ENCODE results near the gene ZBTB20. TPM values are rescaled to one million over a fixed set of nuclear protein-coding genes. Genes with fewer than 3 reads are reported as not detected.

The ZBTB20 gene
- total RNA-seq, 3 donors from 2014 or later, result 62.9 to 150 (median 109) TPM

DNA sequence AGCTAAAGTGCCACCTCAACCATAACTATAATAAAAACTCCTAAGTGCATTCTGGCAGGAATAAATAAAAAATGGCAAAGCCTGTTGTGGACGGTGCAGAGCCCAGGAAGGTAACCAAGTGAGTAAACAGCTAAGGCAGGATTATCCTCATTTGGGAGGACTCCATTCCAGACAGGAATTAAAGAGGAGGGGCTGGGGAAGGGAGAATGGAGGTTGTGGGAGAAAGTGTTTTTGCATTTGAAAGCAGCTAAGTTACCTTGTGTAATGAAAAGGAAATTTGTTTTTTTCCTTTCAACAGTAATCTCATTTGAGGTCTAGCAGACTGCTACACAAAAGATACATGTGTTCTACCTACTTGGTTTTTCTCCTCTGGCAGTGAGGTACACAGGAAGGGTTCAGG lies 604.7 kb downstream of the ZBTB20 start:
- H3K27ac ChIP-seq, result no peak overlapping the region
- H3K4me3 ChIP-seq, result no peak overlapping the region
- DNase-seq (ENCODE audit: low spot score in 2 of 2), result no peak
- no peaks in the 10 kb centered on the region for H3K36me3 ChIP-seq
- H3K27me3 ChIP-seq, result no peaks in the 10 kb centered on the region
- intact Hi-C loops (cut with DNase I; ENCODE audit: low total_unique reads), result no loop called here
- H3K4me1 ChIP-seq, result no peaks in the 10 kb centered on the region
- H3K9me3 ChIP-seq, result no peaks in the 10 kb centered on the region
- TF ChIP-seq, protein P1, sequence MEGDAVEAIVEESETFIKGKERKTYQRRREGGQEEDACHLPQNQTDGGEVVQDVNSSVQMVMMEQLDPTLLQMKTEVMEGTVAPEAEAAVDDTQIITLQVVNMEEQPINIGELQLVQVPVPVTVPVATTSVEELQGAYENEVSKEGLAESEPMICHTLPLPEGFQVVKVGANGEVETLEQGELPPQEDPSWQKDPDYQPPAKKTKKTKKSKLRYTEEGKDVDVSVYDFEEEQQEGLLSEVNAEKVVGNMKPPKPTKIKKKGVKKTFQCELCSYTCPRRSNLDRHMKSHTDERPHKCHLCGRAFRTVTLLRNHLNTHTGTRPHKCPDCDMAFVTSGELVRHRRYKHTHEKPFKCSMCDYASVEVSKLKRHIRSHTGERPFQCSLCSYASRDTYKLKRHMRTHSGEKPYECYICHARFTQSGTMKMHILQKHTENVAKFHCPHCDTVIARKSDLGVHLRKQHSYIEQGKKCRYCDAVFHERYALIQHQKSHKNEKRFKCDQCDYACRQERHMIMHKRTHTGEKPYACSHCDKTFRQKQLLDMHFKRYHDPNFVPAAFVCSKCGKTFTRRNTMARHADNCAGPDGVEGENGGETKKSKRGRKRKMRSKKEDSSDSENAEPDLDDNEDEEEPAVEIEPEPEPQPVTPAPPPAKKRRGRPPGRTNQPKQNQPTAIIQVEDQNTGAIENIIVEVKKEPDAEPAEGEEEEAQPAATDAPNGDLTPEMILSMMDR (IDR thresholded peaks at IDR 0.05), result no peak
- TF ChIP-seq POLR2AphosphoS5 (IDR thresholded peaks at IDR 0.05) (no peak), POLR2A (IDR thresholded peaks at IDR 0.05) (no peak)

DNA sequence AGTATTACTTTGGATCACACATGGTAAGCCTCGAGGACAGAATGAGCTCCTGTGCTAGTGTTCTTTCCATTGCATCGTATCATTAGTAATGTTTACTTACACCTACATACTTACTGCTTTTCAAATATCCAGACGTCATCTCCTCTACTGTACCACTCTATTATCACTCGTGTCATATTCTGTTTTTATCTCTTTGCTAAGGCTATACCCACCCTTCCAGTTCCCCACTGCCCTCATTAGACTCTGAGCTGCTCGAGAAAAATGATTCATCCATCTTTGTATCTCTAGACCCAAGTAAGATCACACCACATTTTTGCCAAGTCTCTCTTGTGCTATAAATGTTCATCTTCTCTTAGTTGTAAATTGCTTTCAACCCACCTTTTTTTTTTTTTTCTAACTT lies 607.6 kb downstream of the ZBTB20 start:
- Histone ChIP-seq H3K9me3 (no peaks in the 10 kb centered on the region), H3K4me3 (no peak overlapping the region), H3K36me3 (no peaks in the 10 kb centered on the region), H3K4me1 (no peaks in the 10 kb centered on the region), H3K27me3 (no peaks in the 10 kb centered on the region), H3K27ac (no peak overlapping the region)
- DNase-seq (ENCODE audit: low spot score in 2 of 2), result no peak
- intact Hi-C loops (cut with DNase I; ENCODE audit: low total_unique reads), result no loop called here
- TF ChIP-seq POLR2A (IDR thresholded peaks at IDR 0.05) (no peak), POLR2AphosphoS5 (IDR thresholded peaks at IDR 0.05) (no peak)
- TF ChIP-seq, protein P1 (IDR thresholded peaks at IDR 0.05), result no peak

DNA sequence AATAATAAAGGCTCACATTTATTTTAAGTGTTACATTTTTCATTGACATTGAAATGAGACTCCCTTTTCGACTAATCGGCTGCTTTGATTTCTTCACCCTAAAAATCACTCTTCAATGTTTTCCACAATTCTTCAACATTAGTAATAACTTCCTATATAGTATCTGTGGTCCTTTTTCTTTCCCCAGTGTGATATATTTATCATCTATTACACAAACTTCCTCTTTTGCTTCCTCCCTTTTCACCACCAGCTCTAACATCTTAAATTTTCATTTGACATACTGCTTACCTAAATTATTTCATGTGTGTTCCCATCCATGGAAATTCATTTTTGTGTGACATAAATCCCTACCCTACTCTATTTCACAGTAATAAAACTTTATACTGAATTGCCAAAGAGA lies 608.9 kb downstream of the ZBTB20 start:
- intact Hi-C loops (cut with DNase I; ENCODE audit: low total_unique reads), result no loop called here
- Histone ChIP-seq H3K27ac (no peak overlapping the region), H3K36me3 (no peaks in the 10 kb centered on the region), H3K4me3 (no peak overlapping the region), H3K27me3 (no peaks in the 10 kb centered on the region), H3K4me1 (no peaks in the 10 kb centered on the region), H3K9me3 (no peaks in the 10 kb centered on the region)
- TF ChIP-seq POLR2AphosphoS5 (IDR thresholded peaks at IDR 0.05), result no peak
- DNase-seq (ENCODE audit: low spot score in 2 of 2), result no peak

DNA sequence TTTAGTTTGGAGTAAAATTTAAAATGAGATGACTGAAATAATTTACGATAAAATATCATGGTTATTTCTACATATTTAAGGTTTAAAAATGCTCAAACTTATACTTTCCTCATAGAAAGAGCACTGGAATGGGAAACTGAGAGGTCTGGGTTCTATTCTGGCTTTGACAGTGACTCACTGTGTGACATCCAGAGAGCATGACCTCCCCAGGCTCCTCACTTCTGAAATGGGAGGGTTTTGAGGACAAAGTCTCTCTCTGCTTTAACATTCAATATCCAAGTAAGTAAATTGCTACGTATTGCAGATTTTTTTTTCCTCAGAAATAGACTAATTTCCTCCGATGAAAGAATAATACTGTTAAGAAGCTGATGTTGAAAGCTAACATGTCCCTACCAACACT lies 618.6 kb downstream of the ZBTB20 start:
- H3K9me3 ChIP-seq, result no peaks in the 10 kb centered on the region
- H3K4me3 ChIP-seq, result no peak overlapping the region
- intact Hi-C loops (cut with DNase I; ENCODE audit: low total_unique reads), result no loop called here
- TF ChIP-seq POLR2A (IDR thresholded peaks at IDR 0.05) (no peak), POLR2AphosphoS5 (IDR thresholded peaks at IDR 0.05) (no peak)
- TF ChIP-seq, protein P1 (IDR thresholded peaks at IDR 0.05), result no peak
- no peaks in the 10 kb centered on the region for H3K27me3 ChIP-seq
- no peak for DNase-seq (ENCODE audit: low spot score in 2 of 2)
- H3K36me3 ChIP-seq, result no peaks in the 10 kb centered on the region
- H3K4me1 ChIP-seq, result no peaks in the 10 kb centered on the region
- no peak overlapping the region for H3K27ac ChIP-seq

DNA sequence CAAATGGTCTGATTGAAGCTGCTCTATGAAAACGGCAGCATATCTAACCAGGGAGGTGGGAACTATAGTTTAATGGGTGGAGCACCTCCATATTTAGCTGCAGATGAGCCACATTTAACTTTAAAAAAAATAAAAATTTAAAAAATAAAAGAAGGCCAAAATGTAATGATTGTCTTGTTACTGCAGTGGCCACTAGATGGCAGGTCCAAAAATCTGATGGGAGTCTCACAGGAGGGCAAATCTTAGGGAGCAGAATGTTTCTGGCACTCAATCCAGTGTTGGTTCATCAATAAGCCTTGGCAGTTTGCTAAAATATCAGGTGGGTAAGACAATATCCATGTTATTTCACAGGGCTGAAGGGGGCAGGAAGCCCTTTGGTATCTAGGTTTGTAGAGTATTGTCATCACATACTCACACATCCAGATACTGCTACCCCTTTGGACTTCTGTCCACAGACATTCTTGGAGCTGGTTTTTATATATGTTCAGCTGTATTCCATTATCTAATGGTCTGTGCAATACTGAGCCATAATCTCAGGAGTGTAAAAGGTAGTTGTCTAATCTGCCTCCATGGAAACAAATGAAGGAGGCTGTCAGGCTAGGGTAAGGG lies 619.9 kb downstream of the ZBTB20 start:
- Histone ChIP-seq H3K4me1 (no peaks in the 10 kb centered on the region), H3K27ac (no peak overlapping the region), H3K36me3 (no peaks in the 10 kb centered on the region), H3K9me3 (no peaks in the 10 kb centered on the region), H3K27me3 (no peaks in the 10 kb centered on the region), H3K4me3 (no peak overlapping the region)
- intact Hi-C loops (cut with DNase I; ENCODE audit: low total_unique reads), result no loop called here
- DNase-seq (ENCODE audit: low spot score in 2 of 2), result no peak
- TF ChIP-seq POLR2AphosphoS5 (IDR thresholded peaks at IDR 0.05) (no peak), POLR2A (IDR thresholded peaks at IDR 0.05) (no peak)
- TF ChIP-seq, protein P1 (IDR thresholded peaks at IDR 0.05), result peak in 1 of 3 donors; percentile 24

DNA sequence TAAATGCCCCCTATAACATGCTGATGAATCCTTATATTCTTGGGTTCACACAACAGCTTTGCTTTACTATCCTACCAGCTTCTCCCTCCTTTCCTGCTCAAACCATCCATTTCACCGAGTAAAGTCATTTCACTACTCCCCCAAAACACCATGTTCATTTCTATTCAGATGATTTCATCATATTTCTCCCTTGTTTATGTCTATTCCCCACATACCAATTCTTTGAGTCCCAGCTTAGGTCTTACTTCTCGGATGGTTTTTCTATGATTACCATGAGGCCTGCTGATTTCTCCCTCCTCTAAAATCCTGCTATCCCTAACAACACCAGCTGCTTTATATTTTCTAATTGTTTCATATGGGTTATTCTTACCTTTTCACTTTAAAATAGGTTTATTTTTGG lies 621.8 kb downstream of the ZBTB20 start:
- no peaks in the 10 kb centered on the region for H3K9me3 ChIP-seq
- no peaks in the 10 kb centered on the region for H3K4me1 ChIP-seq
- no peak overlapping the region for H3K27ac ChIP-seq
- TF ChIP-seq, protein P1 (IDR thresholded peaks at IDR 0.05), result no peak
- TF ChIP-seq POLR2AphosphoS5 (IDR thresholded peaks at IDR 0.05) (no peak), POLR2A (IDR thresholded peaks at IDR 0.05) (no peak)
- DNase-seq (ENCODE audit: low spot score in 2 of 2), result no peak
- H3K27me3 ChIP-seq, result no peaks in the 10 kb centered on the region
- intact Hi-C loops (cut with DNase I; ENCODE audit: low total_unique reads), result no loop called here
- no peaks in the 10 kb centered on the region for H3K36me3 ChIP-seq
- H3K4me3 ChIP-seq, result no peak overlapping the region
